Vagina (tissue), 2 donors: ENCODE data around the gene IL17C. TPM values are rescaled to one million over a fixed set of nuclear protein-coding genes. Genes with fewer than 3 reads are reported as not detected.

Source experiments
- DNase-seq, 2 donors: peaks; one replicate each; pipeline ENCODE4 v3.0.0-alpha.2; 2017; ENCODE audit errors: extremely low spot score in 2 of 2
- H3K27ac ChIP-seq: fragments of 200-600 bp; sonication (generic); one replicate; pipeline ENCODE4 v1.5.1; 2019
- H3K27me3 ChIP-seq: fragments of 200-600 bp; sonication (generic); one replicate; pipeline ENCODE4 v1.5.1; 2019
- H3K36me3 ChIP-seq, 2 donors: fragments of 200-600 bp; sonication (generic); one replicate each; pipeline ENCODE4 v1.5.1; 2017 to 2019
- H3K4me1 ChIP-seq: fragments of 200-600 bp; sonication (generic); one replicate; pipeline ENCODE4 v1.5.1; 2019
- H3K4me3 ChIP-seq, 2 donors: fragments of 200-600 bp; sonication (generic); 1 replicate in 1 of 2; 2 replicates in 1 of 2; pipeline ENCODE4 v1.5.1; 2016 to 2019
- H3K9me3 ChIP-seq: fragments of 200-600 bp; sonication (generic); one replicate; pipeline ENCODE4 v1.5.1; 2019
- POLR2A ChIP-seq, 2 donors: fragments of 450-650 bp; IDR thresholded peaks; one replicate each; pipeline ENCODE4 v1.6.1; 2017; ENCODE audit warnings: antibody characterized with exemption in 2 of 2, mild to moderate bottlenecking in 2 of 2, moderate library complexity in 2 of 2
- POLR2AphosphoS5 ChIP-seq, 2 donors: sonication (generic); formaldehyde crosslinking; IDR thresholded peaks; one replicate each; pipeline ENCODE4 v1.9.0; 2017; ENCODE audit warnings: antibody characterized with exemption in 2 of 2, mild to moderate bottlenecking in 2 of 2, low read depth in 1 of 2; ENCODE audit not compliant: insufficient read depth in 1 of 2
- intact Hi-C: fragments of 100-400 bp; cut with DNase I; formaldehyde crosslinking; loops from one replicate; pipeline ENCODE4 v1.15.1; 2023
- total RNA-seq: library from RNA; depleted of rRNA; stranded (reverse); fragments of >200 nt; gene quantifications from one replicate; pipeline ENCODE4 v1.2.3, GENCODE V29; 2016
- TF ChIP-seq, protein P1 (sequence below), 3 experiments: fragments of 450-650 bp in 2 of 3; fragments of 200-600 bp in 1 of 3; sonication (generic) in 1 of 3; IDR thresholded peaks; one replicate each; pipeline ENCODE4 v1.5.1; 2017 to 2019; ENCODE audit warnings: antibody characterized with exemption in 3 of 3, mild to moderate bottlenecking in 2 of 3, moderate library complexity in 2 of 3

Gene IL17C
- total RNA-seq, 1 donor from 2014 or later = not detected

DNA sequence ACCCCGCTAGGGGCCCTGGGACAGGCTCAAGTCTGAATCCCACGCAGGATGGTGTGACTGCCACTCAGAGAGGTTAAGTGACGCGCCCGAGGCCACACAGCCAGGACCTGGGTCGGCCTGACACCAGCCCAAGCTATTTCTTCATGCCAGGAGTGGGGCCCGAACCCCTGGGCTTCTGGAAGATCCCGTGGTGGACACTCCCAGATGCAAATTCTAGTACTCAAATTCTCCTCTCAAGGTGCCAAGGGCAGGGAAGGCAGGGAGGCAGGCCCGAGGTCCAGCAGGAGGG lies 5.2 kb downstream of the IL17C start:
- intact Hi-C loops = no loop called here
- Histone ChIP-seq H3K36me3 (no peaks in the 10 kb centered on the region), H3K4me1 (no peaks in the 10 kb centered on the region), H3K9me3 (no peaks in the 10 kb centered on the region), H3K27me3 (peaks cover 7% of the 10 kb centered on the region), H3K4me3 (no peak overlapping the region), H3K27ac (no peak overlapping the region)
- TF ChIP-seq POLR2AphosphoS5 (IDR thresholded peaks at IDR 0.05; ENCODE audit: insufficient read depth in 1 of 2, low read depth in 1 of 2) = no peak
- TF ChIP-seq, protein P1, sequence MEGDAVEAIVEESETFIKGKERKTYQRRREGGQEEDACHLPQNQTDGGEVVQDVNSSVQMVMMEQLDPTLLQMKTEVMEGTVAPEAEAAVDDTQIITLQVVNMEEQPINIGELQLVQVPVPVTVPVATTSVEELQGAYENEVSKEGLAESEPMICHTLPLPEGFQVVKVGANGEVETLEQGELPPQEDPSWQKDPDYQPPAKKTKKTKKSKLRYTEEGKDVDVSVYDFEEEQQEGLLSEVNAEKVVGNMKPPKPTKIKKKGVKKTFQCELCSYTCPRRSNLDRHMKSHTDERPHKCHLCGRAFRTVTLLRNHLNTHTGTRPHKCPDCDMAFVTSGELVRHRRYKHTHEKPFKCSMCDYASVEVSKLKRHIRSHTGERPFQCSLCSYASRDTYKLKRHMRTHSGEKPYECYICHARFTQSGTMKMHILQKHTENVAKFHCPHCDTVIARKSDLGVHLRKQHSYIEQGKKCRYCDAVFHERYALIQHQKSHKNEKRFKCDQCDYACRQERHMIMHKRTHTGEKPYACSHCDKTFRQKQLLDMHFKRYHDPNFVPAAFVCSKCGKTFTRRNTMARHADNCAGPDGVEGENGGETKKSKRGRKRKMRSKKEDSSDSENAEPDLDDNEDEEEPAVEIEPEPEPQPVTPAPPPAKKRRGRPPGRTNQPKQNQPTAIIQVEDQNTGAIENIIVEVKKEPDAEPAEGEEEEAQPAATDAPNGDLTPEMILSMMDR (IDR thresholded peaks at IDR 0.05) = no peak
- no peak for TF ChIP-seq POLR2A (IDR thresholded peaks at IDR 0.05)
- DNase-seq = no peak

DNA sequence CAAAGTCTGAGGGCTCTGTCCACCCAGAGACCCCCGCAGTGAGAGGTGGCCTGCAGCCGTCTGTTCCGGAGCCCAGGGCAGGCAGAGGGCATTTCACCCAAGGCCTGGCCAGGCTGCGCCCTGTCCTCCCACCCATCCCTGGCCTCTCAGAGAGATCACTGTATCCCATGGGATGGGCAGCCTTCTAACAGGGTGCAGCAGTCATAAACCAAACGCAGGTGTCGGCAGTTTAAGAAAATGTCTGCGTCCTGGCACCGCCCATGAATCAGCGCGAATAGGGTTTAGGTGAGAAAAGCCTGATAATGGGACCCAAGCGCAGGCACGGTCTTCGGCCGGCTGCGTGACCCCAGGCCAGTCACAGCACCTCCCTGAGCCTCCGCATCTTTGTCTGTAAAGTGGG lies 7.1 kb downstream of the IL17C start:
- no peak overlapping the region for H3K27ac ChIP-seq
- DNase-seq = no peak
- H3K4me1 ChIP-seq = peaks cover 14% of the 10 kb centered on the region
- H3K36me3 ChIP-seq = no peaks in the 10 kb centered on the region
- no peak overlapping the region for H3K4me3 ChIP-seq
- no peaks in the 10 kb centered on the region for H3K9me3 ChIP-seq
- intact Hi-C loops = no loop called here
- no peak for TF ChIP-seq POLR2AphosphoS5 (IDR thresholded peaks at IDR 0.05; ENCODE audit: insufficient read depth in 1 of 2, low read depth in 1 of 2)
- no peaks in the 10 kb centered on the region for H3K27me3 ChIP-seq

DNA sequence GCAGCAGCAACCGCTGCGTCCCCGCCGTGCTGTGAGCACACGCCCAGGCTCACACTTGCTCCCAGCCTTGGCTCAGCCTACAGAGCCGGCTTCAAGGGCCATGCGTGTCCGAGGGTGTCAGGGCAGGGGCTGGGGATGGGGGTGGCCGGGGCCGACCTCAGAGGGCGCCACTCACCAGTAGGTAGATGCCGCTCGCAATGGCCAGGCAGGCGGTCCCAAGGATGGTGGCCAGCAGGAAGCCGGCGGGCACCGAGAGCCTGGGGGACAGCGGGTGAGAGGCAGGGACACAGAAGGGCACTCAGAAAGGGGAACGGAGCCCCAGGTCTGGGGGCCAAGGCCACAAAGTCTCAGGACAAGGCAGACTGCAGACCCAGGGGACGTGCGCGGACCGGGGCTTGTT lies 7.6 kb downstream of the IL17C start:
- no peak overlapping the region for H3K27ac ChIP-seq
- TF ChIP-seq POLR2A (IDR thresholded peaks at IDR 0.05) (no peak), POLR2AphosphoS5 (IDR thresholded peaks at IDR 0.05; ENCODE audit: insufficient read depth in 1 of 2, low read depth in 1 of 2) (no peak)
- TF ChIP-seq, protein P1 (IDR thresholded peaks at IDR 0.05) = no peak
- H3K27me3 ChIP-seq = no peaks in the 10 kb centered on the region
- H3K4me1 ChIP-seq = peaks cover 18% of the 10 kb centered on the region
- H3K9me3 ChIP-seq = no peaks in the 10 kb centered on the region
- DNase-seq = no peak
- no peak overlapping the region for H3K4me3 ChIP-seq
- intact Hi-C loops = no loop called here
- no peaks in the 10 kb centered on the region for H3K36me3 ChIP-seq

DNA sequence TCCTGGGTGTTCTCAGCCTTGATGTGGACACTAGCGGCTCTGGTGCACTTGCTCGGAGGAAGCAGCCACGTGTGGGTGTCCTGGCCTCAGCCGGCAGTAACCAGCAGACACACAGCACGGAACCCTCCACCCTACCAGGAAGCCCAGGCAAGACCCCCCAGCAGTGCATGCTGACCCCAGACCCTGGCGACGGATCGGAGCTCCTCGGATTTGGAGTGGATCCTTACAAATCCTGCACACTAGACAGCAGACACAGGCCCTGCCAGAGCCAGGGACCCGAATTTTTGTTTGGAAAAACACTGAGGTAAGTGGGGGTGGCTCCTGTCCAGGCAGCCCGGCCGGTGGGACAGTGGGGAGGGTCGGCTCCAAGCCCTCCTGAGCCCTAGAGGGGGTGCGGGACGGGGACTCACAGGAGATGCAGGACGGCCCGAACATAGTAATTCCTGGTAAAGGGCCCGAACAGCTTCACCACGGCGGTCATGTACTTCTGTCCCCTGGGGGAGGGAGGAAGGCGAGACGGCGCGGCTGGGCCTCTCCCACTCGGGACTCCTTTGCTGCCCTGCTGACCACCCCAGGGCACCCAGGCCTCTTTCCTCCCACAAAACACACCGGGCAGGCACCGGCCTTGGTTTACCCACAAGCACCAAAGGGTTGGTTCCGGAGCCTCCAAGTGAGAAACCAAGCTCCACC lies 8.1 kb downstream of the IL17C start:
- peaks cover 24% of the 10 kb centered on the region for H3K4me1 ChIP-seq
- no peaks in the 10 kb centered on the region for H3K36me3 ChIP-seq
- no peaks in the 10 kb centered on the region for H3K27me3 ChIP-seq
- no peak overlapping the region for H3K4me3 ChIP-seq
- no peak for DNase-seq
- no peaks in the 10 kb centered on the region for H3K9me3 ChIP-seq
- TF ChIP-seq, protein P1 (IDR thresholded peaks at IDR 0.05) = no peak
- TF ChIP-seq POLR2AphosphoS5 (IDR thresholded peaks at IDR 0.05; ENCODE audit: insufficient read depth in 1 of 2, low read depth in 1 of 2) (no peak), POLR2A (IDR thresholded peaks at IDR 0.05) (no peak)
- intact Hi-C loops = no loop called here
- H3K27ac ChIP-seq = no peak overlapping the region

DNA sequence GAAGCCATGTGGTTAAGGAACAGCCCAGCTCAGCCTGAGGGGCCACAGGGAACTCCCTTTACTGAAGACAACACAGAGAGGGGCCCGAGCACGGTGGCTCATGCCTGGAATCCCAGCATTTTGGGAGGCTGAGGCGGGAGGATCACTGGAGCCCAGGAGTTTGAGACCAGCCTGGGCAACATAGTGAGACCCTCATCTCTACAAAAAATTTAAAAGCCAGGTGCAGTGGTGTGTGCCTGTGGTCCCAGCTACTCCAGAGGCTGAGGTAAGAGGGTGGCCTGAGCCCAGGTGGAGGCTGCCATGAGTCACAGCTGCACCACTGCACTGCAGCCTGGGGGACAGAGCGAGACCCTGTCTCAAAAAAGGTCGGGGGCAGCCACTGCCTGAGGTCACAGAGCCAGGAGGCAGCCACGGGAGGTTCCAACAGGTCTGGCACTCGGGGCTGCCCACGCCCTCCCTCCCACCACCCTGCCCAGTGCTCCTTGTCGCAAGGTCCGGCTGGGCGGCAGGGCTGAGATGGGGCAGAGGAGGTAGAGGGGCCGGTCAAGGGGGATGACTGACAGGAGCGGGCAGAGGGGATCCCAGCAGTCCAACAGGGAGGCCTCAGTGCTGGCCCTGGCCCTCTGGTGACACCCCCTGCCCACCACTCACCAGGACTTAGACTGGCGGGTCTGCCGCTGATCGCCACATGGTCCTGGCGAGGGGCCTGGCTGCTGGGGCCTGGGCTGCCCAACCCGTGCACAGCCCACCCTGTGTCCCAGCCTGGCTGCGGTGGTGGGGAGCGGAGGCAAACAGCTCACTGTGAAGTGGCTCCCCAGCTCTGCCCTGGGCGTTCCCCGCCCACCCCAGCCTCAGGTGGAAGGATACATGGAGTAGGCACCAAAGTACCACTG lies 9.1 kb downstream of the IL17C start:
- intact Hi-C loops = no loop called here

More for the DNA sequence above, 9.1 kb downstream of the IL17C start:
- Histone ChIP-seq H3K4me3 (no peak overlapping the region), H3K9me3 (no peaks in the 10 kb centered on the region), H3K27me3 (no peaks in the 10 kb centered on the region), H3K4me1 (peaks cover 27% of the 10 kb centered on the region), H3K27ac (no peak overlapping the region), H3K36me3 (no peaks in the 10 kb centered on the region)
- no peak for DNase-seq
- TF ChIP-seq POLR2AphosphoS5 (IDR thresholded peaks at IDR 0.05; ENCODE audit: insufficient read depth in 1 of 2, low read depth in 1 of 2) = no peak
